GM12878 (cell line): ENCODE results near the gene PSPC1. TPM values are rescaled to one million over a fixed set of nuclear protein-coding genes. Genes with fewer than 3 reads are reported as not detected.

Experiments
- ATAC-seq: fragments of 200-7000 bp; cut with Tn5 transposase; 3 replicates; pipeline ENCODE4 v1.9.1; 2020; ENCODE audit warnings: mild to moderate bottlenecking, moderate library complexity
- BruUV-seq: library from RNA; stranded (reverse); fragments of 400-500 nt; replicated peaks from 2 replicates; lab custom pipeline; 2021; lab: Mats Ljungman, UMichigan
- CTCF ChIA-PET: fragments of 300-600 bp; sonication (Branson Sonifier 250); formaldehyde crosslinking; extraction: SDS; loops from one replicate; lab custom pipeline; 2021; ENCODE audit warnings: inconsistent platforms; lab: Yijun Ruan, JAX
- POLR2A ChIA-PET: fragments of 350-600 bp; formaldehyde crosslinking; extraction: SDS; loops from one replicate; lab custom pipeline; 2021; ENCODE audit warnings: inconsistent platforms; lab: Charles Lee
- RAD21 ChIA-PET: fragments of 300-600 bp; sonication (Branson Sonifier 250); formaldehyde crosslinking; loops from one replicate; lab custom pipeline; 2023; ENCODE audit warnings: antibody characterized with exemption; ENCODE audit not compliant: unreplicated experiment; lab: Charles Lee
- SMC1A ChIA-PET: fragments of 300-600 bp; sonication (Branson Sonifier 250); formaldehyde crosslinking; loops from one replicate; lab custom pipeline; 2023; ENCODE audit not compliant: unreplicated experiment, uncharacterized antibody; lab: Charles Lee
- DNase-seq: peaks from one replicate; pipeline ENCODE4 v3.0.0-alpha.2; 2011; ENCODE audit warnings: low read depth, low spot score
- FAIRE-seq: peaks from 3 replicates; lab custom pipeline; 2011; peaks lifted over from hg19 to GRCh38; lab: Jason Lieb, UNC
- H2AFZ ChIP-seq: 2 replicates; pipeline ENCODE4 v1.6.0; 2011; ENCODE audit warnings: low read depth, low read length, control low read depth; ENCODE audit not compliant: control insufficient read depth
- H3K27ac ChIP-seq: 2 replicates; pipeline ENCODE4 v1.5.1; 2011; ENCODE audit warnings: control low read depth; ENCODE audit not compliant: control insufficient read depth, insufficient read depth
- H3K27me3 ChIP-seq, 2 experiments: replicated peaks in 1 of 2; 2 replicates each; pipeline versions ENCODE4 v1.6.0 to v1.6.1; 2011; ENCODE audit warnings: low read length in 1 of 2; ENCODE audit not compliant: control insufficient read depth in 2 of 2, insufficient read depth in 2 of 2
- H3K36me3 ChIP-seq, 2 experiments: 2 replicates each; pipeline ENCODE4 v1.5.1; 2011; ENCODE audit warnings: low read length in 1 of 2; ENCODE audit not compliant: control insufficient read depth in 2 of 2, insufficient read depth in 2 of 2
- H3K4me1 ChIP-seq: 2 replicates; pipeline ENCODE4 v1.6.1; 2011; ENCODE audit warnings: mild to moderate bottlenecking, low read length, moderate library complexity, mixed read lengths; ENCODE audit not compliant: control insufficient read depth, insufficient read depth
- H3K4me2 ChIP-seq: 2 replicates; pipeline ENCODE4 v1.6.0; 2011; ENCODE audit warnings: control low read depth; ENCODE audit not compliant: control insufficient read depth, insufficient read depth
- H3K4me3 ChIP-seq: fragments of 200-600 bp; sonication (generic); 2 replicates; pipeline ENCODE4 v1.5.1; 2016
- H3K79me2 ChIP-seq: 2 replicates; pipeline ENCODE4 v1.6.0; 2011; ENCODE audit warnings: low read length; ENCODE audit not compliant: control insufficient read depth, insufficient read depth
- H3K9ac ChIP-seq: 2 replicates; pipeline ENCODE4 v1.8.0; 2011; ENCODE audit warnings: low read length, control low read depth, mixed read lengths; ENCODE audit not compliant: control insufficient read depth, insufficient read depth
- H3K9me3 ChIP-seq: replicated peaks from 3 replicates; pipeline ENCODE4 v1.5.1; 2011; ENCODE audit warnings: mild to moderate bottlenecking, low read length; ENCODE audit not compliant: control insufficient read depth, insufficient read depth
- H4K20me1 ChIP-seq: 2 replicates; pipeline ENCODE4 v1.6.0; 2011; ENCODE audit not compliant: control insufficient read depth, insufficient read depth
- FOXM1 ChIP-seq: IDR thresholded peaks from 2 replicates; pipeline ENCODE4 v1.6.1; 2012; ENCODE audit warnings: low read depth, mild to moderate bottlenecking, inconsistent platforms, low read length, moderate library complexity
- PRDM15 ChIP-seq: fragments of 450-650 bp; formaldehyde crosslinking; IDR thresholded peaks from 2 replicates; pipeline ENCODE4 v1.4.0; 2020; ENCODE audit warnings: mild to moderate bottlenecking, moderate library complexity
- SUPT20H ChIP-seq: IDR thresholded peaks from 2 replicates; pipeline ENCODE4 v1.6.1; 2011; ENCODE audit warnings: low read depth, mild to moderate bottlenecking, low read length, moderate library complexity, borderline replicate concordance; ENCODE audit not compliant: control insufficient read depth
- TARDBP ChIP-seq: IDR thresholded peaks from 2 replicates; pipeline ENCODE4 v1.6.1; 2016; ENCODE audit warnings: borderline replicate concordance
- TCF7 ChIP-seq: IDR thresholded peaks from 2 replicates; pipeline ENCODE4 v1.6.1; 2014; ENCODE audit warnings: antibody characterized with exemption, borderline replicate concordance
- WGBS: methylation state at CpG from one replicate; pipeline ENCODE4 v1.1.6; 2016; ENCODE audit warnings: low lambda C conversion rate; ENCODE audit not compliant: insufficient replicate concordance, insufficient coverage; ENCODE audit errors: missing lambda C conversion rate; 5-methylcytosine and 5-hydroxymethylcytosine counted together
- in situ Hi-C: fragments of 300-500 bp; cut with MboI; formaldehyde crosslinking; loops from 9 replicates; pipeline ENCODE4 v1.14.3; 2018; ENCODE audit warnings: mixed read lengths
- intact Hi-C: fragments of 100-400 bp; cut with micrococcal nuclease; formaldehyde crosslinking; loops from one replicate; pipeline ENCODE4 v1.14.2; 2022; ENCODE audit not compliant: unreplicated experiment
- polyA plus RNA-seq, 11 experiments: library from polyadenylated mRNA; depleted of rRNA in 4 of 11; unstranded in 6 of 11; stranded (reverse) in 5 of 11; fragments of >200 nt; fragmentation: Nextera tagmentation in 4 of 11; fragmentation: Illumina TruSeq in 1 of 11; extraction: Ambion mirVana in 4 of 11; extraction: Trizol in 1 of 11; gene quantifications; 1 replicate in 1 of 11; 2 replicates in 10 of 11; pipeline versions ENCODE4 v1.2.1 to v1.2.3, GENCODE V29; 2011 to 2016; ENCODE audit warnings: inconsistent platforms in 2 of 11, missing spikeins in 2 of 11, low read depth in 1 of 11
- total RNA-seq, 4 experiments: library from RNA; depleted of rRNA in 3 of 4; stranded (reverse); fragments of >200 nt in 3 of 4; fragmentation: Illumina TruSeq in 1 of 4; extraction: Trizol in 1 of 4; gene quantifications; 2 replicates each; pipeline versions ENCODE4 v1.2.1 to v1.2.3, GENCODE V29; 2013 to 2021

Gene PSPC1
- total and polyA plus RNA-seq, 10 of the 15 experiments (the other 5 are each of a cell fraction or from before 2014, with no cell fraction given) = 17.7 to 76.3 (median 66.8) TPM

- POLR2A ChIA-PET = interaction anchor here (0.5 to 0.9 kb wide), 2 partner anchors 11 to 21 kb away, joined by 4 to 7 read pairs; no protein-coding TSS in a partner anchor
- no TSS peak for BruUV-seq
- Histone ChIP-seq H3K27ac (no peak overlapping the region), H3K36me3 (peaks cover 3 to 25% of the 10 kb centered on the region in 2 experiments; a peak in 3 of 4 replicates), H3K9ac (no peak overlapping the region), H3K27me3 (no peaks in the 10 kb centered on the region), H3K4me1 (no peaks in the 10 kb centered on the region), H2AFZ (no peak overlapping the region), H3K4me3 (no peak overlapping the region), H3K9me3 (no peaks in the 10 kb centered on the region), H3K4me2 (no peak overlapping the region), H4K20me1 (no peaks in the 10 kb centered on the region), H3K79me2 (peaks cover 77% of the 10 kb centered on the region)
- RAD21 ChIA-PET = no interaction called here
- ATAC-seq (no peak), DNase-seq (no peak), FAIRE-seq (no peak)
- in situ Hi-C loops (no loop called here), intact Hi-C loops (loop anchor here (10.0 kb wide), 2 partner anchors 61 to 201 kb away; no protein-coding TSS in a partner anchor)
- CTCF ChIA-PET = no interaction called here
- WGBS = 72% methylated on average over 10 of the region's 10 CpGs
- SMC1A ChIA-PET = interaction anchor here (0.7 kb wide), 1 partner anchor 17 kb away, joined by 3 read pairs; no protein-coding TSS in a partner anchor
- TF ChIP-seq FOXM1 = no peak
- TF ChIP-seq, all 136 proteins: peak for 0
Measured at GRCh38 chr13:19763618-19764017, 19.1 kb downstream of the PSPC1 start.

GRCh38 chr13:19759669-19760068 lies 23.1 kb downstream of the PSPC1 start:
- POLR2A ChIA-PET = no interaction called here
- Histone ChIP-seq H4K20me1 (no peaks in the 10 kb centered on the region), H3K27me3 (no peaks in the 10 kb centered on the region), H2AFZ (no peak overlapping the region), H3K27ac (no peak overlapping the region), H3K4me2 (no peak overlapping the region), H3K4me1 (no peaks in the 10 kb centered on the region), H3K9ac (no peak overlapping the region), H3K79me2 (peaks cover 50% of the 10 kb centered on the region), H3K36me3 (peaks cover 8 to 29% of the 10 kb centered on the region in 2 experiments), H3K9me3 (no peaks in the 10 kb centered on the region), H3K4me3 (no peak overlapping the region)
- no TSS peak for BruUV-seq
- RAD21 ChIA-PET = no interaction called here
- in situ Hi-C loops = no loop called here
- 90% methylated on average over 5 of the region's 5 CpGs for WGBS
- DNase-seq = no peak
- TF ChIP-seq PRDM15 (no peak), SUPT20H (no peak), TARDBP (no peak), TCF7 (no peak)
- FAIRE-seq = no peak
- intact Hi-C loops = loop anchor here (10.0 kb wide), 2 partner anchors 65 to 205 kb away; no protein-coding TSS in a partner anchor
- CTCF ChIA-PET = no interaction called here
- no peak for ATAC-seq
- SMC1A ChIA-PET = no interaction called here
